Tibial nerve (tissue), 4 donors: ENCODE results near the gene ELMOD3. TPM values are rescaled to one million over a fixed set of nuclear protein-coding genes. Genes with fewer than 3 reads are reported as not detected.
A peak's percentile ranks its signal among the peaks of the same experiment; 100 is the strongest.

Experiments used
- DNase-seq, 2 donors: peaks; one replicate each; pipeline ENCODE4 v3.0.0-alpha.2; 2019; ENCODE audit warnings: low spot score in 2 of 2
- H3K27ac ChIP-seq, 4 donors: fragments of 200-600 bp; sonication (generic) in 3 of 4; one replicate each; pipeline ENCODE4 v1.5.1; 2017 to 2019; ENCODE audit warnings: mild to moderate bottlenecking in 1 of 4
- H3K27me3 ChIP-seq, 2 donors: fragments of 200-600 bp; sonication (generic) in 1 of 2; one replicate each; pipeline versions ENCODE4 v1.5.1 to v1.6.0; 2017 to 2019
- H3K36me3 ChIP-seq, 3 donors: fragments of 200-600 bp; sonication (generic); one replicate each; pipeline ENCODE4 v1.5.1; 2018 to 2019
- H3K4me1 ChIP-seq, 4 donors: fragments of 200-600 bp; sonication (generic) in 3 of 4; one replicate each; pipeline ENCODE4 v1.5.1; 2017 to 2019
- H3K4me3 ChIP-seq, 4 donors: fragments of 200-600 bp; sonication (generic) in 3 of 4; one replicate each; pipeline ENCODE4 v1.5.1; 2017 to 2019; ENCODE audit warnings: mild to moderate bottlenecking in 1 of 4, moderate library complexity in 1 of 4
- H3K9me3 ChIP-seq, 4 donors: fragments of 200-600 bp; sonication (generic) in 3 of 4; one replicate each; pipeline ENCODE4 v1.5.1; 2017 to 2019
- CTCF ChIP-seq, 5 experiments: fragments of 200-600 bp in 3 of 5; fragments of 450-650 bp in 2 of 5; sonication (generic) in 3 of 5; IDR thresholded peaks; one replicate each; pipeline ENCODE4 v1.5.1; 2016 to 2019; ENCODE audit warnings: antibody characterized with exemption in 5 of 5, mild to moderate bottlenecking in 3 of 5, moderate library complexity in 2 of 5
- EP300 ChIP-seq, 2 donors: sonication (generic); formaldehyde crosslinking; IDR thresholded peaks; one replicate each; pipeline ENCODE4 v1.6.1; 2017; ENCODE audit warnings: antibody characterized with exemption in 2 of 2, mild to moderate bottlenecking in 1 of 2
- POLR2A ChIP-seq, 2 donors: fragments of 450-650 bp; IDR thresholded peaks; one replicate each; pipeline ENCODE4 v1.6.1; 2017; ENCODE audit warnings: antibody characterized with exemption in 2 of 2, mild to moderate bottlenecking in 2 of 2, moderate library complexity in 2 of 2
- WGBS, 2 donors: methylation state at CpG; one replicate each; pipeline ENCODE4 v1.1.5; 2018; 5-methylcytosine and 5-hydroxymethylcytosine counted together
- total RNA-seq, 4 donors: library from RNA; depleted of rRNA; stranded (reverse); fragments of >200 nt; gene quantifications; one replicate each; pipeline ENCODE4 v1.1.0, GENCODE V29; 2016

Gene ELMOD3
- total RNA-seq, 4 donors from 2014 or later: 21.2 to 39.0 (median 35.4) TPM

GRCh38 chr2:85367180-85367579 lies 12.6 kb downstream of the ELMOD3 start:
- 77 to 80% methylated on average over 5 of the region's 5 CpGs for WGBS, 2 donors

GRCh38 chr2:85368921-85369320 lies 14.4 kb downstream of the ELMOD3 start:
- Histone ChIP-seq H3K4me1 (no peaks in the 10 kb centered on the region), H3K9me3 (no peaks in the 10 kb centered on the region), H3K27me3 (no peaks in the 10 kb centered on the region), H3K4me3 (no peak overlapping the region), H3K36me3 (peaks cover 0 to 87% (median 0%) of the 10 kb centered on the region in 3 donors), H3K27ac (no peak overlapping the region)
- DNase-seq: no peak
- no peak for TF ChIP-seq POLR2A (IDR thresholded peaks at IDR 0.05)

More at GRCh38 chr2:85367180-85367579, 12.6 kb downstream of the ELMOD3 start:
- Histone ChIP-seq H3K36me3 (peaks cover 0 to 90% (median 0%) of the 10 kb centered on the region in 3 donors), H3K27ac (no peak overlapping the region), H3K9me3 (no peaks in the 10 kb centered on the region), H3K4me3 (no peak overlapping the region), H3K27me3 (no peaks in the 10 kb centered on the region), H3K4me1 (no peaks in the 10 kb centered on the region)
- DNase-seq: no peak
- TF ChIP-seq POLR2A (IDR thresholded peaks at IDR 0.05): no peak

- Histone ChIP-seq H3K4me1 (no peaks in the 10 kb centered on the region), H3K36me3 (peaks cover 0 to 87% (median 0%) of the 10 kb centered on the region in 3 donors), H3K9me3 (no peaks in the 10 kb centered on the region), H3K27ac (no peak overlapping the region), H3K4me3 (no peak overlapping the region), H3K27me3 (no peaks in the 10 kb centered on the region)
- 59 to 61% methylated on average over 5 of the region's 5 CpGs for WGBS, 2 donors
- DNase-seq: no peak
- TF ChIP-seq EP300 (IDR thresholded peaks at IDR 0.05): no peak
- TF ChIP-seq CTCF (IDR thresholded peaks at IDR 0.05): no peak
- TF ChIP-seq POLR2A (IDR thresholded peaks at IDR 0.05): no peak
Observed at GRCh38 chr2:85369500-85369899, 14.9 kb downstream of the ELMOD3 start.

GRCh38 chr2:85371045-85371444 lies 16.5 kb downstream of the ELMOD3 start:
- no peak for TF ChIP-seq POLR2A (IDR thresholded peaks at IDR 0.05)
- TF ChIP-seq EP300 (IDR thresholded peaks at IDR 0.05): peak in 1 of 2 donors; percentile 17
- Histone ChIP-seq H3K4me1 (no peaks in the 10 kb centered on the region), H3K36me3 (peaks cover 0 to 82% (median 0%) of the 10 kb centered on the region in 3 donors), H3K27ac (no peak overlapping the region), H3K4me3 (no peak overlapping the region), H3K9me3 (no peaks in the 10 kb centered on the region), H3K27me3 (no peaks in the 10 kb centered on the region)
- WGBS, 2 donors: 96% methylated on average over 11 of the region's 11 CpGs
- no peak for DNase-seq

GRCh38 chr2:85376291-85377065 lies 21.9 kb downstream of the ELMOD3 start:
- DNase-seq: no peak
- no peak for TF ChIP-seq CTCF (IDR thresholded peaks at IDR 0.05)
- TF ChIP-seq EP300 (IDR thresholded peaks at IDR 0.05): no peak
- no peak for TF ChIP-seq POLR2A (IDR thresholded peaks at IDR 0.05)
- H3K27ac ChIP-seq: no peak overlapping the region
- no peaks in the 10 kb centered on the region for H3K27me3 ChIP-seq
- WGBS, 2 donors: 92 to 94% methylated on average over 5 of the region's 5 CpGs
- H3K9me3 ChIP-seq: no peaks in the 10 kb centered on the region
- peaks cover 0 to 85% (median 4%) of the 10 kb centered on the region in 3 donors for H3K36me3 ChIP-seq
- no peak overlapping the region for H3K4me3 ChIP-seq
- H3K4me1 ChIP-seq: no peaks in the 10 kb centered on the region

GRCh38 chr2:85377083-85377482 lies 22.5 kb downstream of the ELMOD3 start:
- no peak for DNase-seq
- 84 to 89% methylated on average over 11 of the region's 11 CpGs for WGBS, 2 donors
- TF ChIP-seq CTCF (IDR thresholded peaks at IDR 0.05): no peak
- no peak for TF ChIP-seq POLR2A (IDR thresholded peaks at IDR 0.05)
- no peak for TF ChIP-seq EP300 (IDR thresholded peaks at IDR 0.05)
- no peaks in the 10 kb centered on the region for H3K9me3 ChIP-seq
- no peak overlapping the region for H3K4me3 ChIP-seq
- no peaks in the 10 kb centered on the region for H3K4me1 ChIP-seq
- H3K27ac ChIP-seq: no peak overlapping the region
- no peaks in the 10 kb centered on the region for H3K27me3 ChIP-seq
- H3K36me3 ChIP-seq: peaks cover 0 to 82% (median 4%) of the 10 kb centered on the region in 3 donors
